Right cardiac atrium (tissue), 5 donors: ENCODE results near the gene PRELID1. TPM values are rescaled to one million over a fixed set of nuclear protein-coding genes. Genes with fewer than 3 reads are reported as not detected.

Experiments
- ATAC-seq, 2 donors: fragments of 200-7000 bp; cut with Tn5 transposase; one replicate each; pipeline versions ENCODE4 v1.8.0 to v1.9.1; 2020; ENCODE audit warnings: moderate library complexity in 2 of 2, mild to moderate bottlenecking in 1 of 2
- DNase-seq, 3 donors: peaks; one replicate each; pipeline ENCODE4 v3.0.0-alpha.2; 2020
- H3K27ac ChIP-seq: one replicate; pipeline ENCODE4 v1.5.1; 2013; ENCODE audit warnings: mild to moderate bottlenecking, low read length, control low read depth, moderate library complexity
- H3K27me3 ChIP-seq: one replicate; pipeline ENCODE4 v1.6.1; 2013; ENCODE audit not compliant: control insufficient read depth, insufficient read depth
- H3K4me1 ChIP-seq: one replicate; pipeline ENCODE4 v1.6.1; 2013; ENCODE audit warnings: low read length; ENCODE audit not compliant: control insufficient read depth, insufficient read depth
- H3K4me3 ChIP-seq: one replicate; pipeline ENCODE4 v1.5.1; 2013; ENCODE audit warnings: low read length, control low read depth
- H3K9me3 ChIP-seq: one replicate; pipeline ENCODE4 v1.6.1; 2013; ENCODE audit warnings: low read length; ENCODE audit not compliant: control insufficient read depth
- WGBS: extraction: QIAGEN DNeasy Blood & Tissue Kit; methylation state at CpG from one replicate; pipeline ENCODE4 v1.1.7; 2013; 5-methylcytosine and 5-hydroxymethylcytosine counted together
- intact Hi-C, 4 donors: fragments of 100-400 bp; cut with DNase I; formaldehyde crosslinking; loops; one replicate each; pipeline versions ENCODE4 v1.11.0 to v1.14.0; 2022 to 2023
- polyA plus RNA-seq: library from polyadenylated mRNA; stranded (reverse); fragments of 200-250 nt; gene quantifications from one replicate; pipeline ENCODE4 v1.2.3, GENCODE V29; 2013
- total RNA-seq, 4 donors: library from RNA; stranded (reverse); fragmentation: NEBNext Ultra II Directional; extraction: Animal tissue kit (Norgen Biotek cat#: 25700); gene quantifications; one replicate each; pipeline ENCODE4 v1.2.1, GENCODE V29; 2021
- donor health status: healthy with polysubstance abuse.
- donor health status: DM: no; HTN: yes; CAD: no.
- donor health status: DM: no; HTN: no; CAD: no.
- donor health status: DM: no; HTN: yes; CAD: no; lungs with severe emphysema.
- donor health status: DM: yes; HTN: yes; CAD: no.

Gene PRELID1
- total and polyA plus RNA-seq, 5 donors: 40.4 to 55.7 (median 44.1) TPM

DNA sequence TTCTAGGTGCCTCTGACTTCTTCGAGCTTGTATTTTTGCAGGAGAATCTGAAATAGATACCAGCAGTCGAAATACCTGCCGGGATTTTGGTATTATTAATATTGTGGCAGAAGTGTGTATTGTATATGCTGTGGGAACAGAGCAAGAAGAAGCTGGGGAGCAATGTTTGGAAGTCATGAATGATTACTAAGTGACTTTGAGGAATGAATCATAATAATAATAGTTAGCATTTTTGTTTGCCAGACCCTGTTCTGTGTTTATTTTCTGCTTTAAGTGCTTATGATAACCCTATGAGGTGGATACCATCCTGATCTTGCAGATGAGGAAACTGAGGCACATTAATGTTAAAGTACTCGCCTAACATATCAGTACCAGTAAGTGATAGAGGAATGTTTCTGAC lies 32.5 kb upstream of the PRELID1 start:
- Histone ChIP-seq H3K27me3 (no peaks in the 10 kb centered on the region), H3K4me1 (no peaks in the 10 kb centered on the region), H3K4me3 (no peak overlapping the region), H3K27ac (no peak overlapping the region), H3K9me3 (no peaks in the 10 kb centered on the region)
- 96% methylated on average over 4 of the region's 4 CpGs for WGBS
- no peak for DNase-seq
- intact Hi-C loops: no loop called here
- no peak for ATAC-seq

DNA sequence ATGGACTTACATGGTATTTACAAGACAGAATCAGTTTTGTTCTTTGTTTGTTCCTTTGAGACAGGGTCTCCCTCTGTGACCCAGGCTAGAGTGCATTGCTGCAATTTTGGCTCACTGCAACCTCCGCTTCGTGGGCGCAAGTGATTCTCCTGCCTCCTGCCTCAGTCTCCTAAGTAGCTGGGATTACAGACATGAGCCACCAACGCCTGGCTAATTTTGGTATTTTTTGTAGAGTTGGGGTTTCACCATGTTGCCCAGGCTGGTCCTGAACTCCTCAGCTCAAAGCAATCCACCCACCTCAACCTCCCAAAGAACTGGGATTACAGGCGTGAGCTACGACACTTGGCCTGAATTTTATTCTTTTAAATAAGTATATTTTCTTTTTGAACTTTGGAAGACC lies 27.7 kb upstream of the PRELID1 start:
- Histone ChIP-seq H3K27me3 (no peaks in the 10 kb centered on the region), H3K4me1 (no peaks in the 10 kb centered on the region), H3K27ac (no peak overlapping the region), H3K9me3 (no peaks in the 10 kb centered on the region), H3K4me3 (no peak overlapping the region)
- WGBS: 94% methylated on average over 6 of the region's 6 CpGs
- DNase-seq: no peak
- intact Hi-C loops: no loop called here
- ATAC-seq: no peak

DNA sequence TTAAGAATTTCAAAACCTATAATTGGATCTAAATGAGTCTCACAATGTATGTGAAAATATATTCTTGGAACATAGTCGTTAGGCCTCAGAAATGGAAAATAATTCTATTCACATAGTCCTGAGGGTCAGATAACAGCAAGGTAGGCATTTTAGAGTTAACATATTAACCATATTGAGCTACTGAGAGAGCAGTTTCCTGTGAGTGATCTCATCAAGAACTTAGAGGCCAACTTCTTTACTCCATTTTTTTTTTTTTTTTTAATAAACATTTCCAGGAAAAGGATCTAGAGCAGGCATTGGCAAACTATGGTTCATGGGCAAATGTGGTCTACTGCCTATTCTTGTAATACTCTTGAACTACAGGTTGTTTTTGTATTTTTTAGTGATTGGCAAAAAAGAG lies 26.7 kb upstream of the PRELID1 start:
- Histone ChIP-seq H3K9me3 (no peaks in the 10 kb centered on the region), H3K27ac (no peak overlapping the region), H3K27me3 (no peaks in the 10 kb centered on the region), H3K4me3 (no peak overlapping the region), H3K4me1 (no peaks in the 10 kb centered on the region)
- ATAC-seq (no peak), DNase-seq (no peak)
- intact Hi-C loops: no loop called here
- 41% methylated on average over 1 of the region's 1 CpG for WGBS

DNA sequence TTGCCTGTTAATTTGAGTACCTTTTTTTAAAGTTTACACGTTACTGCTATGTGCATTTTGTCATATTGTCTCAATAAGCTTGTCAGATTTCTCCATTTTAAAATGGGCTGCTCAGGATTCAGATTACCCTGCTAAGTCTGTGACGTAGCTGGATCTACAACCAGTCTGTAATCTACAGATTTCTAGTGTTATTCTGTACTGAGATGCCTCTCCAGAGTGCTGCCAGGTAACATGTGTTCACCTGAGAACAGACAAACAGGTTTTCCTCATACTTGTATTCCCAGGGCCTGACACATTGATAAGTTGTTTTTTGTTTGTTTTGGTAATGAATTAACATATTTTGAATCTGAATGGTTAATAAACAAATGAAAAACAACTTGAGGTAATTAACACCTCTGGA lies 15.4 kb upstream of the PRELID1 start:
- WGBS: 90% methylated on average over 2 of the region's 2 CpGs
- Histone ChIP-seq H3K4me3 (no peak overlapping the region), H3K27ac (no peak overlapping the region), H3K4me1 (no peaks in the 10 kb centered on the region), H3K9me3 (no peaks in the 10 kb centered on the region), H3K27me3 (no peaks in the 10 kb centered on the region)
- ATAC-seq: no peak
- no peak for DNase-seq
- intact Hi-C loops: no loop called here

DNA sequence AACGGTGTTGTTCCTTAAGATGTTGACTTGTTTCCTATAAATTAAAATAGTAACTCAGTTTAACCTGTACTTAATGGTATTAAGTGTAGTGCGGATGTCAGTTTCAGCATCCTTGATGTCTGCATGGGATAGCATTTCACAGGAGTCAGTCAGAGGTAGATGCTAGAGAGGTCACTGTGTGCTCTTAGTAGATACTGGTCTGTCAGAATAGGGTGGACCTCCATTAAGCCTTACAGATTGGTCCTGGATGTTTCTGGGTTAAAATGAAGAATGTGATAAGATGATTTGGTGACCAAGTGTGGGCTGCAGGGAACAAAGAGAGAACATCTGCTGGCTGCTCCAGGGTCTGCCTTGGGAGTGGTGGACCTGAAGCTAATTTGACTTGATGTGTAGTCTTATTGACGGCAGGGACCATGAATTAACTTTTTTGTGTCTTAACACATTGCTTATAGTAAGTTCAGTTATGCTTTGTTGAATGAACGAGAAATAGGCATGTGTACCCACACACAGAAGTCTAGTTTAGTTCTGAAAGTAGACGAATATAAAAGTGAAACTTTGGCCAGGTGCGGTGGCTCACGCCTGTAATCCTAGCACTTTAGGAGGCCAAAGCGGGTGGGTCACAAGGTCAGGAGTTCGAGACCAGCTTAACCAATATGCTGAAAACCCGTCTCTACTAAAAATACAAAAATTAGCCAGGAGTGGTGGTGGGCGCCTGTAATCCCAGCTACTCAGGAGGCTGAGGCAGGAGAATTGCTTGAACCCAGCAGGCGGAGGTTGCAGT lies 12.6 kb upstream of the PRELID1 start:
- 96% methylated on average over 12 of the region's 12 CpGs for WGBS
- Histone ChIP-seq H3K4me3 (no peak overlapping the region), H3K4me1 (peaks cover 1% of the 10 kb centered on the region), H3K9me3 (no peaks in the 10 kb centered on the region), H3K27me3 (no peaks in the 10 kb centered on the region), H3K27ac (no peak overlapping the region)
- DNase-seq (no peak), ATAC-seq (no peak)
- intact Hi-C loops: no loop called here

DNA sequence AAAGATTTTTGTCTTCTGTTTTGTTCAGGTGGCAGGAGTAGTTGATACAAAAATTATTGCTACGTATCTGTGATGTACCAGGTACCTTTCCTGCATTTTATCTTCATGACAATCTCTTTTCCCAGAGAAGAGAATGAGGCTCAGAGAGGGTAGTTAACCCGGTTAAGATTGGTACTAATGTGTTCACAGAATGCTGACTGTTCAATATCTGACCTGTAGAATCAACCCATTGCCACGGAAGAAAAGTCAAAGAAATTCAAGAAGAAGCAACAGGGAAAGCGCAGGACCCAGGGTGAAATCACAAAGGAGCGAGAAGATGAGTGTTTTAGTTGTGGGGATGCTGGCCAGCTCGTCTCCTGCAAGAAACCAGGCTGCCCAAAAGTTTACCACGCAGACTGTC lies 11.9 kb upstream of the PRELID1 start:
- Histone ChIP-seq H3K9me3 (no peaks in the 10 kb centered on the region), H3K4me1 (peaks cover 6% of the 10 kb centered on the region), H3K27me3 (no peaks in the 10 kb centered on the region), H3K27ac (no peak overlapping the region), H3K4me3 (no peak overlapping the region)
- intact Hi-C loops: no loop called here
- no peak for ATAC-seq
- 94% methylated on average over 7 of the region's 7 CpGs for WGBS
- no peak for DNase-seq

DNA sequence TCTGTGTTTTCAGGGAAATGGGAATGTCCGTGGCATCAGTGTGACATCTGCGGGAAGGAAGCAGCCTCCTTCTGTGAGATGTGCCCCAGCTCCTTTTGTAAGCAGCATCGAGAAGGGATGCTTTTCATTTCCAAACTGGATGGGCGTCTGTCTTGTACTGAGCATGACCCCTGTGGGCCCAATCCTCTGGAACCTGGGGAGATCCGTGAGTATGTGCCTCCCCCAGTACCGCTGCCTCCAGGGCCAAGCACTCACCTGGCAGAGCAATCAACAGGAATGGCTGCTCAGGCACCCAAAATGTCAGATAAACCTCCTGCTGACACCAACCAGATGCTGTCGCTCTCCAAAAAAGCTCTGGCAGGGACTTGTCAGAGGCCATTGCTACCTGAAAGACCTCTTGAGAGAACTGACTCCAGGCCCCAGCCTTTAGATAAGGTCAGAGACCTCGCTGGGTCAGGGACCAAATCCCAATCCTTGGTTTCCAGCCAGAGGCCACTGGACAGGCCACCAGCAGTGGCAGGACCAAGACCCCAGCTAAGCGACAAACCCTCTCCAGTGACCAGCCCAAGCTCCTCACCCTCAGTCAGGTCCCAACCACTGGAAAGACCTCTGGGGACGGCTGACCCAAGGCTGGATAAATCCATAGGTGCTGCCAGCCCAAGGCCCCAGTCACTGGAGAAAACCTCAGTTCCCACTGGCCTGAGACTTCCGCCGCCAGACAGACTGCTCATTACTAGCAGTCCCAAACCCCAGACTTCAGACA lies 9.6 kb upstream of the PRELID1 start:
- intact Hi-C loops: no loop called here
- no peak for ATAC-seq

DNA sequence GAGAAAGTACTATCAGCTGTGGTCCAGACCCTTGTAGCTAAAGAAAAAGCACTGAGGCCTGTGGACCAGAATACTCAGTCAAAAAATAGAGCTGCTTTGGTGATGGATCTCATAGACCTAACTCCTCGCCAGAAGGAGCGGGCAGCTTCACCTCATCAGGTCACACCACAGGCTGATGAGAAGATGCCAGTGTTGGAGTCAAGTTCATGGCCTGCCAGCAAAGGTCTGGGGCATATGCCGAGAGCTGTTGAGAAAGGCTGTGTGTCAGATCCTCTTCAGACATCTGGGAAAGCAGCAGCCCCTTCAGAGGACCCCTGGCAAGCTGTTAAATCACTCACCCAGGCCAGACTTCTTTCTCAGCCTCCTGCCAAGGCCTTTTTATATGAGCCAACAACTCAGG lies 9.0 kb upstream of the PRELID1 start:
- DNase-seq: no peak
- ATAC-seq: no peak
- H3K4me1 ChIP-seq: peaks cover 6% of the 10 kb centered on the region
- no peak overlapping the region for H3K27ac ChIP-seq
- no peaks in the 10 kb centered on the region for H3K27me3 ChIP-seq
- intact Hi-C loops: no loop called here
- no peaks in the 10 kb centered on the region for H3K9me3 ChIP-seq
- H3K4me3 ChIP-seq: no peak overlapping the region
- 59% methylated on average over 3 of the region's 3 CpGs for WGBS

More for the DNA sequence above, 9.6 kb upstream of the PRELID1 start:
- peaks cover 6% of the 10 kb centered on the region for H3K4me1 ChIP-seq
- no peak overlapping the region for H3K4me3 ChIP-seq
- H3K27me3 ChIP-seq: no peaks in the 10 kb centered on the region
- H3K27ac ChIP-seq: no peak overlapping the region
- no peaks in the 10 kb centered on the region for H3K9me3 ChIP-seq
- 95% methylated on average over 12 of the region's 12 CpGs for whole genome bisulfite sequencing
- DNase-seq: peak in 1 of 3 donors; percentile 9

DNA sequence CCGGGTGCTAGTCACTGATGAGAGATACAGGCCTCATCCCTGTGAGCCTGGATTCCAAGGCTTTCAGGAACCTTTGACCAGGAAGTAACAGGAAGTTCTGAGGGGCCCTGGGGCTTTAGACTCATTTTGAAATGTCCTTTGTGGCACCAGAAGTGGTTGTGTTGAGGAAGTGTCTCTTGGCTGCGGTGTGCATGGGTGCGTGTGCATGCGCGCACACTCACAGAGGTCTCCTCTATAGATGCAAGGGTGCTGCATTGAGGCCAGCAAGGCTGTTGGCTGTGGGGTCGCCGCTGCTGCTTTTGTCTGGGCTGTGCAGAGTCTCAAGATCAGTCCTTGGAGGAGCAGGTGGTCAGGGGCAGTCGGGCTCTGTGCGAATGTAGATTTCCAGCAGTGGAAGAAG lies 7.7 kb upstream of the PRELID1 start:
- Histone ChIP-seq H3K27me3 (no peaks in the 10 kb centered on the region), H3K4me3 (no peak overlapping the region), H3K9me3 (no peaks in the 10 kb centered on the region), H3K4me1 (peaks cover 6% of the 10 kb centered on the region), H3K27ac (no peak overlapping the region)
- 85% methylated on average over 9 of the region's 9 CpGs for WGBS
- DNase-seq (peak in 1 of 3 donors; percentile 62), ATAC-seq (no peak)
- intact Hi-C loops: no loop called here

DNA sequence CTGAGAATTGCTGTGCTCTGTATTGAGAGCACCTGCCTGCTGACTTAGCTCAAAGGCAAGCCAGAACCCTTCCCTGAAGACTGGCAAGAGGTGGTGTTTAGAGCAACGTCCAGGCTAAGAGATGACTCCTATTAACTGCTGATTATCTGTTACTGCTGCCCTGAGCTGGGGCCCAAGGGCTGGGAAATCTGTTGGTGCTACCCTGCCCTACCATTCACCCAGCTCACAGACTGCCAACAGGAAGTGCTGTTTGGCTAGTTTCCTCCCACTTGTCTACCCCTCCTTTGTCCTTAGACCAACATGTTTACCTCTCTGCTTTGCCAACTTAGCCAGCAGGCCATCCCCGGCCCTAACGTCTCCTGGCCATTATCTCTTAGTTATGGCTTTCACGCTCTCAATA lies 7.0 kb upstream of the PRELID1 start:
- intact Hi-C loops: no loop called here
- no peak overlapping the region for H3K27ac ChIP-seq
- no peaks in the 10 kb centered on the region for H3K9me3 ChIP-seq
- H3K4me3 ChIP-seq: no peak overlapping the region
- WGBS: 36% methylated on average over 4 of the region's 4 CpGs
- ATAC-seq (no peak), DNase-seq (no peak)
- H3K27me3 ChIP-seq: no peaks in the 10 kb centered on the region
- H3K4me1 ChIP-seq: peaks cover 9% of the 10 kb centered on the region

DNA sequence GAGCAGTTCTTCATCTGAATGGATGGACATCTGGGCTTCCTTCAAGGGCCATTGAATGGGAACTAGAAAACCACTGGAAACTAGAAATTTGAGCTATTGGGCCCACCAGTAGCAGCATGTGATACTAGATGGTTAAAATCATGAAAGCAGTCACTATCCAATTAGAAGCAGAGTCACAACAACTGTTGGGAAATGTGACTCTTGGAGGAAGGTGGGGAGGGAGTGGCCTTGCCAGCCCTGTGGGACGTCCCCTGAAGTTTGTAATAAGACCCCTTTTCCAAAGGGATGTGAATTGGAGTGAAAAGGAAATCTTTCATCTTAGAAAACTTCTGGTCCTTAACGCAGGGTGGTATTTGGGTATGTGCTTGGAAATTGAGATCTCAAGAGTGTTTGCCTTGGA lies 5.7 kb upstream of the PRELID1 start:
- no peaks in the 10 kb centered on the region for H3K27me3 ChIP-seq
- H3K4me3 ChIP-seq: no peak overlapping the region
- peaks cover 20% of the 10 kb centered on the region for H3K4me1 ChIP-seq
- no peak for DNase-seq
- WGBS: 83% methylated on average over 2 of the region's 2 CpGs
- intact Hi-C loops: no loop called here
- no peaks in the 10 kb centered on the region for H3K9me3 ChIP-seq
- no peak for ATAC-seq
- no peak overlapping the region for H3K27ac ChIP-seq
